A673 (cell line): ENCODE results near the gene APOBEC3B.

ENCODE experiments used
- EZH2 ChIP-seq: fragments of 200-600 bp; sonication (generic); IDR thresholded peaks from 2 replicates; pipeline ENCODE4 v1.6.1; 2017; ENCODE audit warnings: borderline replicate concordance, low read depth, mild to moderate bottlenecking, mixed read lengths, antibody characterized with exemption, low read length; ENCODE audit not compliant: poor library complexity, severe bottlenecking
- TF ChIP-seq, protein P1 (sequence below): fragments of 300-800, 200-600 bp; sonication (generic); conservative IDR thresholded peaks from 2 replicates; pipeline ENCODE4 v1.5.1; 2017; ENCODE audit warnings: low read depth, mild to moderate bottlenecking, antibody characterized with exemption, low read length, moderate library complexity, mixed read lengths

DNA sequence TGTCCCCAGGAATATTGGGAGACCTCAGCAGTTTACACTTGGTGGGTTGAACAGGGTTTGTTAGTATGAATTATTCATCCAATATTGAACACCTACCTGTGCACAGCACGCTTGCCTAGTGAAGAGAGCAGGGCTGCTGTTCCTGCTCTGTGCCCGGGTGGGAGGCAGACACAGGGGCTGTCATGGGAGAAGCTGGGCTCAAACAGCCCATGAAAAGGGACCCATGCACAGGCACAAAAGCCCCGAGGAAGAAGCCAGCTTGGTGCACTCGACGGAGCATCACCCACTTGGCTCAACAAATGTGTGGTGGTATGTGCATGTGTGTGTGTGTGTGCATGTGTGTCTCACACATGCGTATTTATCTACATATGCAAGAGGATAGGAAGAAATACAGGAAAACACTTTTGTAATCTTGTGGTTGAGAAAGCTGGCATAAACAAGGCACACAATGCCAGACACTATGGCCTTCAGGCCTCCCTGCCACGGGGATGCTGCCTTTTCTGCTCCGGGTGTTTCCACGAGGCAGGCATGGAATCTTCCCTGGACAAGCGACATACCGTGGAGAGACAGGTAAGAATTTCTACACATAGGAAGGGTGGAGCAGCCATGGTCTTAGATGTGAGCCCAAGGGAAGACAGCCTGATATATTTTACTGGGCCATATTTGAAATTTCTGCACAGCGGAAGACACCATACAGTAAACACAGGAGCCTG, 29.7 kb upstream of the APOBEC3B start:
- TF ChIP-seq, protein P1, sequence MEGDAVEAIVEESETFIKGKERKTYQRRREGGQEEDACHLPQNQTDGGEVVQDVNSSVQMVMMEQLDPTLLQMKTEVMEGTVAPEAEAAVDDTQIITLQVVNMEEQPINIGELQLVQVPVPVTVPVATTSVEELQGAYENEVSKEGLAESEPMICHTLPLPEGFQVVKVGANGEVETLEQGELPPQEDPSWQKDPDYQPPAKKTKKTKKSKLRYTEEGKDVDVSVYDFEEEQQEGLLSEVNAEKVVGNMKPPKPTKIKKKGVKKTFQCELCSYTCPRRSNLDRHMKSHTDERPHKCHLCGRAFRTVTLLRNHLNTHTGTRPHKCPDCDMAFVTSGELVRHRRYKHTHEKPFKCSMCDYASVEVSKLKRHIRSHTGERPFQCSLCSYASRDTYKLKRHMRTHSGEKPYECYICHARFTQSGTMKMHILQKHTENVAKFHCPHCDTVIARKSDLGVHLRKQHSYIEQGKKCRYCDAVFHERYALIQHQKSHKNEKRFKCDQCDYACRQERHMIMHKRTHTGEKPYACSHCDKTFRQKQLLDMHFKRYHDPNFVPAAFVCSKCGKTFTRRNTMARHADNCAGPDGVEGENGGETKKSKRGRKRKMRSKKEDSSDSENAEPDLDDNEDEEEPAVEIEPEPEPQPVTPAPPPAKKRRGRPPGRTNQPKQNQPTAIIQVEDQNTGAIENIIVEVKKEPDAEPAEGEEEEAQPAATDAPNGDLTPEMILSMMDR: no peak
- TF ChIP-seq EZH2: no peak
